ENCODE data around the gene BCAS4.

GRCh38 chr20:50758992-50759391 lies 35.9 kb upstream of the BCAS4 start:
- TF ChIP-seq CTCF (conservative IDR thresholded peaks at IDR 0.05 in 1 of 2, IDR thresholded peaks at IDR 0.05 in 1 of 2; ENCODE audit: low read depth in 1 of 2, low read length in 2 of 2): no peak
- TF ChIP-seq EZH2 (IDR thresholded peaks at IDR 0.05; ENCODE audit: low read length, missing control alignments): no peak

Data from fibroblast of lung (primary cell).